ENCODE measurements around the gene STARD10. TPM values are rescaled to one million over a fixed set of nuclear protein-coding genes. Genes with fewer than 3 reads are reported as not detected.

STARD10 gene
- total and polyA plus RNA-seq, 2 experiments from 2014 or later = 16.6 to 20.5 TPM

- no peak overlapping the region for H3K4me3 Mint-ChIP-seq
- H3K9me3 Mint-ChIP-seq = no peaks in the 10 kb centered on the region; the same call in 2 of the 3 replicates
- H3K4me1 Mint-ChIP-seq = peaks cover 18% of the 10 kb centered on the region
- Histone ChIP-seq H2AFZ (no peak overlapping the region), H3K36me3 (ENCODE audit: insufficient read depth) (no peaks in the 10 kb centered on the region), H3K27me3 (ENCODE audit: insufficient read depth) (no peaks in the 10 kb centered on the region), H3K27ac (ENCODE audit: low read depth) (peak overlapping the region; percentile 33; the same call in 1 of the 2 replicates), H4K20me1 (replicated peaks; ENCODE audit: insufficient read depth) (peaks cover 7% of the 10 kb centered on the region; the same call in 1 of the 2 replicates), H3K4me3 (no peak overlapping the region), H3K79me2 (replicated peaks; ENCODE audit: insufficient read depth) (peaks cover 58% of the 10 kb centered on the region), H3K4me1 (ENCODE audit: insufficient read depth) (peaks cover 9% of the 10 kb centered on the region), H3F3A (replicated peaks; ENCODE audit: low read depth) (no peaks in the 10 kb centered on the region), H3K9me2 (ENCODE audit: insufficient read depth) (no peaks in the 10 kb centered on the region), H3K4me2 (peak overlapping the region; percentile 4; the same call in 1 of the 2 replicates)
- DNase-seq (ENCODE audit: low spot score) = no peak
- H3K27me3 Mint-ChIP-seq (ENCODE audit: insufficient read depth, low read depth, poor library complexity) = peaks cover 7% of the 10 kb centered on the region
- TF ChIP-seq EZH2 (IDR thresholded peaks at IDR 0.05; ENCODE audit: low read depth, unreplicated experiment) (no peak), NANOG (IDR thresholded peaks at IDR 0.05; ENCODE audit: borderline replicate concordance) (no peak), ETS1 (IDR thresholded peaks at IDR 0.05) (no peak), ZNF331 (CRISPR knock-in tag; IDR thresholded peaks at IDR 0.05; ENCODE audit: low read depth) (no peak), CREB1 (CRISPR knock-in tag; IDR thresholded peaks at IDR 0.05; ENCODE audit: low read depth) (no peak), CTCF (conservative IDR thresholded peaks at IDR 0.05; ENCODE audit: low read depth in 2 of 2) (no peak), EZH2phosphoT487 (IDR thresholded peaks at IDR 0.05; ENCODE audit: unreplicated experiment) (no peak), POLR2AphosphoS5 (IDR thresholded peaks at IDR 0.05; ENCODE audit: low read depth) (no peak), STAT1 (IDR thresholded peaks at IDR 0.05; ENCODE audit: unreplicated experiment) (no peak), JUNB (IDR thresholded peaks at IDR 0.05; ENCODE audit: unreplicated experiment) (no peak), ZNF462 (CRISPR knock-in tag; IDR thresholded peaks at IDR 0.05) (no peak), REST (IDR thresholded peaks at IDR 0.05; ENCODE audit: unreplicated experiment) (no peak), ZNF114 (CRISPR knock-in tag; IDR thresholded peaks at IDR 0.05) (no peak)
- ATAC-seq = no peak
- H3K27ac Mint-ChIP-seq = no peak overlapping the region
- peaks cover 25% of the 10 kb centered on the region for H3K36me3 Mint-ChIP-seq (ENCODE audit: low read depth)
These were observed 63.1 kb downstream of the STARD10 start for GRCh38 chr11:72730737-72731136.

Data from GM23338 (cell line).